IMR-90 (cell line): ENCODE measurements around the gene TNFRSF18. TPM values are rescaled to one million over a fixed set of nuclear protein-coding genes. Genes with fewer than 3 reads are reported as not detected.

ENCODE experiments used
- ATAC-seq: fragments of 200-7000 bp; cut with Tn5 transposase; 2 replicates; pipeline ENCODE4 v1.9.1; 2020; ENCODE audit warnings: low read depth, mild to moderate bottlenecking, moderate library complexity
- BruUV-seq: library from RNA; stranded (reverse); fragments of 400-500 nt; replicated peaks from 2 replicates; lab custom pipeline; 2021; lab: Mats Ljungman, UMichigan
- CTCF ChIA-PET: fragments of 300-600 bp; formaldehyde crosslinking; extraction: SDS; loops from one replicate; lab custom pipeline; 2021; ENCODE audit warnings: antibody characterized with exemption; lab: Yijun Ruan, JAX
- POLR2A ChIA-PET: fragments of 300-600 bp; sonication (Branson Sonifier 250); formaldehyde crosslinking; loops from one replicate; lab custom pipeline; 2022; ENCODE audit warnings: antibody characterized with exemption; ENCODE audit not compliant: unreplicated experiment; lab: Charles Lee
- DNase-seq: peaks from one replicate; pipeline ENCODE4 v3.0.0; 2013
- H2AFZ ChIP-seq: replicated peaks from 2 replicates; pipeline ENCODE3; 2013; ENCODE audit warnings: low read length, mild to moderate bottlenecking; ENCODE audit not compliant: poor library complexity
- H2AK5ac ChIP-seq: 2 replicates; pipeline ENCODE4 v1.6.1; 2013; ENCODE audit warnings: low read depth, low read length, inconsistent platforms
- H2AK9ac ChIP-seq: replicated peaks from 2 replicates; pipeline ENCODE3; 2013; ENCODE audit warnings: mild to moderate bottlenecking, low read depth, low read length, moderate library complexity; ENCODE audit not compliant: poor library complexity
- H2BK120ac ChIP-seq: 2 replicates; pipeline ENCODE4 v1.6.1; 2013; ENCODE audit warnings: low read depth, low read length, inconsistent platforms
- H2BK15ac ChIP-seq: 3 replicates; pipeline ENCODE4 v1.6.1; 2013; ENCODE audit warnings: low read depth, low read length, inconsistent platforms
- H2BK20ac ChIP-seq: 2 replicates; pipeline ENCODE4 v1.6.1; 2013; ENCODE audit warnings: low read depth, mild to moderate bottlenecking, inconsistent platforms, low read length, moderate library complexity
- H2BK5ac ChIP-seq: 2 replicates; pipeline ENCODE4 v1.6.1; 2013; ENCODE audit warnings: mild to moderate bottlenecking, low read depth, low read length, inconsistent platforms; ENCODE audit not compliant: poor library complexity, severe bottlenecking
- H3K14ac ChIP-seq: replicated peaks from 2 replicates; pipeline ENCODE4 v1.6.1; 2013; ENCODE audit warnings: low read depth, low read length, inconsistent platforms
- H3K18ac ChIP-seq: 2 replicates; pipeline ENCODE4 v1.6.1; 2013; ENCODE audit warnings: low read depth, low read length, control low read depth
- H3K23ac ChIP-seq: 2 replicates; pipeline ENCODE4 v1.6.1; 2013; ENCODE audit warnings: low read depth, low read length, inconsistent platforms
- H3K27ac ChIP-seq: 2 replicates; pipeline ENCODE4 v1.5.1; 2013; ENCODE audit warnings: mild to moderate bottlenecking, control low read depth, low read length; ENCODE audit not compliant: insufficient read depth
- H3K27me3 ChIP-seq: 2 replicates; pipeline ENCODE4 v1.6.1; 2013; ENCODE audit warnings: low read length; ENCODE audit not compliant: control insufficient read depth, insufficient read depth
- H3K36me3 ChIP-seq: 2 replicates; pipeline ENCODE4 v1.6.1; 2013; ENCODE audit warnings: low read length, mixed read lengths; ENCODE audit not compliant: control insufficient read depth, insufficient read depth
- H3K4ac ChIP-seq: 2 replicates; pipeline ENCODE4 v1.6.1; 2013; ENCODE audit warnings: low read depth, low read length, inconsistent platforms
- H3K4me1 ChIP-seq: 2 replicates; pipeline ENCODE4 v1.6.1; 2013; ENCODE audit warnings: low read length, mixed read lengths; ENCODE audit not compliant: control insufficient read depth, insufficient read depth
- H3K4me2 ChIP-seq: 2 replicates; pipeline ENCODE4 v1.6.1; 2013; ENCODE audit warnings: low read depth, mild to moderate bottlenecking, control low read depth, low read length, moderate library complexity
- H3K4me3 ChIP-seq: 2 replicates; pipeline ENCODE4 v1.5.1; 2013; ENCODE audit warnings: low read depth, mild to moderate bottlenecking, control low read depth, low read length, moderate library complexity; ENCODE audit not compliant: insufficient read depth
- H3K56ac ChIP-seq: 2 replicates; pipeline ENCODE4 v1.6.1; 2013; ENCODE audit warnings: low read length, inconsistent platforms; ENCODE audit not compliant: insufficient read depth; ENCODE audit errors: extremely low read depth
- H3K79me1 ChIP-seq, 2 experiments: 2 replicates each; pipeline ENCODE4 v1.6.1; 2013; ENCODE audit warnings: low read length in 2 of 2, inconsistent platforms in 1 of 2, low read depth in 1 of 2
- H3K9ac ChIP-seq: 2 replicates; pipeline ENCODE4 v1.6.1; 2013; ENCODE audit warnings: low read depth, low read length, control low read depth
- H3K9me1 ChIP-seq: 2 replicates; pipeline ENCODE4 v1.6.1; 2013; ENCODE audit warnings: low read length, inconsistent platforms; ENCODE audit not compliant: insufficient read depth
- H3K9me3 ChIP-seq: 2 replicates; pipeline ENCODE4 v1.6.1; 2013; ENCODE audit warnings: low read length; ENCODE audit not compliant: control insufficient read depth, insufficient read depth
- H4K20me1 ChIP-seq: 2 replicates; pipeline ENCODE4 v1.6.1; 2013; ENCODE audit warnings: low read length, inconsistent platforms; ENCODE audit not compliant: insufficient read depth
- H4K5ac ChIP-seq: 2 replicates; pipeline ENCODE4 v1.6.1; 2013; ENCODE audit warnings: mild to moderate bottlenecking, low read depth, low read length, control low read depth
- H4K8ac ChIP-seq, 2 experiments: 2 replicates each; pipeline ENCODE4 v1.6.1; 2013; ENCODE audit warnings: low read depth in 2 of 2, low read length in 2 of 2, control low read depth in 1 of 2, inconsistent platforms in 1 of 2
- H4K91ac ChIP-seq: 2 replicates; pipeline ENCODE4 v1.6.1; 2013; ENCODE audit warnings: low read depth, low read length, inconsistent platforms; ENCODE audit not compliant: insufficient read depth
- BHLHE40 ChIP-seq: fragments of 150-350 bp; IDR thresholded peaks from 2 replicates; pipeline ENCODE4 v1.6.1; 2016; ENCODE audit warnings: mild to moderate bottlenecking, low read depth, low read length
- CHD1 ChIP-seq: IDR thresholded peaks from 2 replicates; pipeline ENCODE4 v1.6.1; 2012; ENCODE audit warnings: low read depth, low read length, improper control_type of control experiment
- CTCF ChIP-seq: conservative IDR thresholded peaks from 2 replicates; pipeline ENCODE4 v1.5.1; 2012; ENCODE audit warnings: mild to moderate bottlenecking, low read depth, low read length, improper control_type of control experiment
- MXI1 ChIP-seq: IDR thresholded peaks from 2 replicates; pipeline ENCODE4 v1.6.1; 2012; ENCODE audit warnings: low read depth, mild to moderate bottlenecking, low read length, moderate library complexity, borderline replicate concordance
- NFE2L2 ChIP-seq: fragments of 150-350 bp; IDR thresholded peaks from 2 replicates; pipeline ENCODE4 v1.6.1; 2016; ENCODE audit warnings: low read depth, mild to moderate bottlenecking, low read length
- USF2 ChIP-seq: fragments of 150-350 bp; IDR thresholded peaks from 2 replicates; pipeline ENCODE4 v1.6.1; 2017; ENCODE audit warnings: mild to moderate bottlenecking, antibody characterized with exemption, low read length, low read depth
- WGBS, 2 experiments: methylation state at CpG; one replicate each; pipeline versions ENCODE4 v1.1.5 to v1.1.7; 2013; ENCODE audit warnings: missing lambda C conversion rate in 2 of 2; ENCODE audit not compliant: insufficient read length in 1 of 2; ENCODE audit errors: extremely low coverage in 2 of 2; 5-methylcytosine and 5-hydroxymethylcytosine counted together
- dilution Hi-C: fragments of 300-500 bp; cut with HindIII; formaldehyde crosslinking; loops from one replicate; pipeline ENCODE4 v1.14.3; 2018; ENCODE audit warnings: low sequenced_read_pairs; ENCODE audit not compliant: unreplicated experiment
- in situ Hi-C: fragments of 300-500 bp; cut with MboI; formaldehyde crosslinking; loops from 3 replicates; pipeline ENCODE4 v1.14.3; 2019; ENCODE audit warnings: low sequenced_read_pairs, inconsistent platforms, mixed read lengths
- intact Hi-C: fragments of 100-400 bp; cut with micrococcal nuclease; formaldehyde crosslinking; loops from 2 replicates; pipeline ENCODE4 v1.10.0; 2022
- polyA plus RNA-seq, 3 experiments: library from polyadenylated mRNA; depleted of rRNA; stranded (reverse); fragments of >200 nt; gene quantifications; 2 replicates each; pipeline ENCODE4 v1.2.3, GENCODE V29; 2012; ENCODE audit warnings: low replicate concordance in 1 of 3
- total RNA-seq: library from RNA; depleted of rRNA; stranded (reverse); fragments of >200 nt; gene quantifications from 2 replicates; pipeline ENCODE4 v1.2.3, GENCODE V29; 2012

TNFRSF18 gene
- total and polyA plus RNA-seq, 2 of the 4 experiments (the other 2 are of a cell fraction), result 0.18 to 1.0 TPM

GRCh38 chr1:1232208-1232795 lies 25.9 kb upstream of the TNFRSF18 start, which contains the start of gene B3GALT6:
B3GALT6 (plus strand) TSS chr1:1232237; CDS start chr1:1232279, 42 bp downstream.
- ATAC-seq, result peak; percentile 19; the same call in 1 of the 2 replicates
- dilution Hi-C loops, result no loop called here
- no peak within 1 kb of the TSS for H2BK20ac ChIP-seq

More at GRCh38 chr1:1232208-1232795, 25.9 kb upstream of the TNFRSF18 start, which contains the start of gene B3GALT6:
- Histone ChIP-seq H2AK9ac (peak within 1 kb of the TSS; percentile 96), H4K8ac (peak within 1 kb of the TSS; percentile 96 to 100), H3K23ac (peak within 1 kb of the TSS; percentile 89), H4K91ac (peak within 1 kb of the TSS; percentile 79), H4K5ac (peak within 1 kb of the TSS; percentile 91), H3K9me1 (peaks cover 6% of the 10 kb centered on the region), H2AK5ac (peak within 1 kb of the TSS; percentile 99), H2BK120ac (peak within 1 kb of the TSS; percentile 64), H3K4me2 (peak within 1 kb of the TSS; percentile 86), H3K4me3 (peak within 1 kb of the TSS; percentile 84), H3K4me1 (peaks cover 18% of the 10 kb centered on the region), H3K27me3 (no peaks in the 10 kb centered on the region), H3K9ac (peak within 1 kb of the TSS; percentile 91), H3K4ac (peak within 1 kb of the TSS; percentile 86), H3K27ac (peak within 1 kb of the TSS; percentile 81), H2AFZ (peak within 1 kb of the TSS; percentile 98), H4K20me1 (peaks cover 24% of the 10 kb centered on the region), H3K79me1 (peaks cover 12 to 68% of the 10 kb centered on the region in 2 experiments; a peak in 3 of 4 replicates), H3K9me3 (peaks cover 3% of the 10 kb centered on the region), H3K18ac (peak within 1 kb of the TSS; percentile 3; the same call in 1 of the 2 replicates), H2BK15ac (no peak within 1 kb of the TSS; the same call in 1 of the 3 replicates), H2BK5ac (peak within 1 kb of the TSS; percentile 75), H3K36me3 (peaks cover 18% of the 10 kb centered on the region), H3K14ac (peak within 1 kb of the TSS; percentile 94), H3K56ac (peak within 1 kb of the TSS; percentile 94)
- POLR2A ChIA-PET, result no interaction called here
- 19% methylated on average over 41 of the region's 100 CpGs; no CpG with 5 or more reads in 1 of the 2 experiments for whole genome bisulfite sequencing, 2 experiments
- no TSS peak for BruUV-seq
- in situ Hi-C loops, result no loop called here
- intact Hi-C loops, result loop anchor here (5.0 kb wide), 1 partner anchor 250 kb away; the partner anchor contains the start of gene PERM1
- TF ChIP-seq CTCF (no peak), CHD1 (no peak), NFE2L2 (no peak), BHLHE40 (0 out of 2 replicates have a peak, but pooled peaks have one; percentile 15), MXI1 (peak; percentile 67; the same call in 1 of the 2 replicates), USF2 (peak; percentile 53; the same call in 1 of the 2 replicates)
- DNase-seq, result peak; percentile 12
- CTCF ChIA-PET, result interaction anchor here (2.3 kb wide), 1 partner anchor 110 kb away, joined by 11 read pairs; no protein-coding TSS in a partner anchor
